Mucosa of stomach (tissue), 1 donor: ENCODE data around the gene GRM8.

Source experiments
- H3K27me3 ChIP-seq: one replicate; pipeline ENCODE4 v1.7.0; 2013; ENCODE audit warnings: mild to moderate bottlenecking, low read length; ENCODE audit not compliant: control insufficient read depth, insufficient read depth
- H3K36me3 ChIP-seq: one replicate; pipeline ENCODE4 v1.7.0; 2013; ENCODE audit warnings: low read length; ENCODE audit not compliant: control insufficient read depth, insufficient read depth
- H3K4me1 ChIP-seq: one replicate; pipeline ENCODE4 v1.7.0; 2013; ENCODE audit warnings: mild to moderate bottlenecking, low read length; ENCODE audit not compliant: control insufficient read depth, insufficient read depth
- H3K4me3 ChIP-seq: one replicate; pipeline ENCODE4 v1.7.0; 2013; ENCODE audit warnings: low read length
- H3K9ac ChIP-seq: one replicate; pipeline ENCODE4 v1.7.0; 2013; ENCODE audit warnings: mild to moderate bottlenecking, low read length, moderate library complexity
- H3K9me3 ChIP-seq: one replicate; pipeline ENCODE4 v1.7.0; 2013; ENCODE audit warnings: mild to moderate bottlenecking, low read length, moderate library complexity; ENCODE audit not compliant: control insufficient read depth
- donor health status: Pancreatic carcinoma.

The GRM8 gene

GRCh38 chr7:127056202-127056601, 196.5 kb downstream of the GRM8 start:
- Histone ChIP-seq H3K36me3 (no peaks in the 10 kb centered on the region), H3K27me3 (no peaks in the 10 kb centered on the region), H3K4me1 (no peaks in the 10 kb centered on the region), H3K9me3 (no peaks in the 10 kb centered on the region), H3K4me3 (no peak overlapping the region), H3K9ac (no peak overlapping the region)

- Histone ChIP-seq H3K27me3 (no peaks in the 10 kb centered on the region), H3K4me3 (no peak overlapping the region), H3K9ac (no peak overlapping the region), H3K36me3 (no peaks in the 10 kb centered on the region), H3K4me1 (no peaks in the 10 kb centered on the region), H3K9me3 (no peaks in the 10 kb centered on the region)
Measured at GRCh38 chr7:127047521-127047920, 205.2 kb downstream of the GRM8 start.

- Histone ChIP-seq H3K9ac (no peak overlapping the region), H3K9me3 (no peaks in the 10 kb centered on the region), H3K36me3 (no peaks in the 10 kb centered on the region), H3K27me3 (no peaks in the 10 kb centered on the region), H3K4me1 (no peaks in the 10 kb centered on the region), H3K4me3 (no peak overlapping the region)
Measured at GRCh38 chr7:127041689-127042452, 210.9 kb downstream of the GRM8 start.

GRCh38 chr7:127040042-127040441, 212.7 kb downstream of the GRM8 start:
- Histone ChIP-seq H3K4me3 (no peak overlapping the region), H3K27me3 (no peaks in the 10 kb centered on the region), H3K36me3 (no peaks in the 10 kb centered on the region), H3K9ac (no peak overlapping the region), H3K9me3 (no peaks in the 10 kb centered on the region), H3K4me1 (no peaks in the 10 kb centered on the region)

- Histone ChIP-seq H3K36me3 (no peaks in the 10 kb centered on the region), H3K9ac (no peak overlapping the region), H3K4me1 (no peaks in the 10 kb centered on the region)
Measured at GRCh38 chr7:127039541-127039940, 213.2 kb downstream of the GRM8 start.

GRCh38 chr7:127035203-127035849, 217.4 kb downstream of the GRM8 start:
- no peaks in the 10 kb centered on the region for H3K27me3 ChIP-seq
- H3K4me3 ChIP-seq: no peak overlapping the region
- H3K9me3 ChIP-seq: no peaks in the 10 kb centered on the region
- H3K36me3 ChIP-seq: no peaks in the 10 kb centered on the region
- H3K4me1 ChIP-seq: no peaks in the 10 kb centered on the region
- H3K9ac ChIP-seq: no peak overlapping the region

More at GRCh38 chr7:127039541-127039940, 213.2 kb downstream of the GRM8 start:
- H3K27me3 ChIP-seq: no peaks in the 10 kb centered on the region
- H3K4me3 ChIP-seq: no peak overlapping the region
- no peaks in the 10 kb centered on the region for H3K9me3 ChIP-seq

- Histone ChIP-seq H3K9ac (no peak overlapping the region), H3K36me3 (no peaks in the 10 kb centered on the region), H3K9me3 (no peaks in the 10 kb centered on the region), H3K27me3 (no peaks in the 10 kb centered on the region), H3K4me3 (no peak overlapping the region), H3K4me1 (no peaks in the 10 kb centered on the region)
Measured at GRCh38 chr7:127034186-127034806, 218.4 kb downstream of the GRM8 start.

GRCh38 chr7:127029823-127030222, 222.9 kb downstream of the GRM8 start:
- H3K4me1 ChIP-seq: no peaks in the 10 kb centered on the region
- no peak overlapping the region for H3K4me3 ChIP-seq
- H3K27me3 ChIP-seq: no peaks in the 10 kb centered on the region
- no peaks in the 10 kb centered on the region for H3K9me3 ChIP-seq
- H3K36me3 ChIP-seq: no peaks in the 10 kb centered on the region
- H3K9ac ChIP-seq: no peak overlapping the region

- Histone ChIP-seq H3K9me3 (no peaks in the 10 kb centered on the region), H3K4me1 (no peaks in the 10 kb centered on the region), H3K4me3 (no peak overlapping the region), H3K36me3 (no peaks in the 10 kb centered on the region), H3K27me3 (no peaks in the 10 kb centered on the region), H3K9ac (no peak overlapping the region)
Measured at GRCh38 chr7:127021857-127022256, 230.9 kb downstream of the GRM8 start.

- H3K27me3 ChIP-seq: no peaks in the 10 kb centered on the region
- no peak overlapping the region for H3K9ac ChIP-seq
- H3K9me3 ChIP-seq: no peaks in the 10 kb centered on the region
- no peaks in the 10 kb centered on the region for H3K36me3 ChIP-seq
- H3K4me3 ChIP-seq: no peak overlapping the region
- H3K4me1 ChIP-seq: no peaks in the 10 kb centered on the region
Measured at GRCh38 chr7:127021019-127021738, 231.6 kb downstream of the GRM8 start.

GRCh38 chr7:127018889-127019288, 233.9 kb downstream of the GRM8 start:
- Histone ChIP-seq H3K36me3 (no peaks in the 10 kb centered on the region), H3K27me3 (no peaks in the 10 kb centered on the region), H3K9ac (no peak overlapping the region), H3K9me3 (no peaks in the 10 kb centered on the region), H3K4me3 (no peak overlapping the region), H3K4me1 (no peaks in the 10 kb centered on the region)

GRCh38 chr7:127017196-127017595, 235.5 kb downstream of the GRM8 start:
- no peaks in the 10 kb centered on the region for H3K9me3 ChIP-seq
- no peaks in the 10 kb centered on the region for H3K4me1 ChIP-seq
- H3K36me3 ChIP-seq: no peaks in the 10 kb centered on the region
- no peaks in the 10 kb centered on the region for H3K27me3 ChIP-seq
- H3K9ac ChIP-seq: no peak overlapping the region
- H3K4me3 ChIP-seq: no peak overlapping the region
